ENCODE measurements around the gene TMEM151B. TPM values are rescaled to one million over a fixed set of nuclear protein-coding genes. Genes with fewer than 3 reads are reported as not detected.
A peak's percentile ranks its signal among the peaks of the same experiment; 100 is the strongest.

The TMEM151B gene
- polyA plus RNA-seq, 2 of the 4 experiments (the other 2 are of a cell fraction), result 0.01 TPM; not detected in 1

DNA sequence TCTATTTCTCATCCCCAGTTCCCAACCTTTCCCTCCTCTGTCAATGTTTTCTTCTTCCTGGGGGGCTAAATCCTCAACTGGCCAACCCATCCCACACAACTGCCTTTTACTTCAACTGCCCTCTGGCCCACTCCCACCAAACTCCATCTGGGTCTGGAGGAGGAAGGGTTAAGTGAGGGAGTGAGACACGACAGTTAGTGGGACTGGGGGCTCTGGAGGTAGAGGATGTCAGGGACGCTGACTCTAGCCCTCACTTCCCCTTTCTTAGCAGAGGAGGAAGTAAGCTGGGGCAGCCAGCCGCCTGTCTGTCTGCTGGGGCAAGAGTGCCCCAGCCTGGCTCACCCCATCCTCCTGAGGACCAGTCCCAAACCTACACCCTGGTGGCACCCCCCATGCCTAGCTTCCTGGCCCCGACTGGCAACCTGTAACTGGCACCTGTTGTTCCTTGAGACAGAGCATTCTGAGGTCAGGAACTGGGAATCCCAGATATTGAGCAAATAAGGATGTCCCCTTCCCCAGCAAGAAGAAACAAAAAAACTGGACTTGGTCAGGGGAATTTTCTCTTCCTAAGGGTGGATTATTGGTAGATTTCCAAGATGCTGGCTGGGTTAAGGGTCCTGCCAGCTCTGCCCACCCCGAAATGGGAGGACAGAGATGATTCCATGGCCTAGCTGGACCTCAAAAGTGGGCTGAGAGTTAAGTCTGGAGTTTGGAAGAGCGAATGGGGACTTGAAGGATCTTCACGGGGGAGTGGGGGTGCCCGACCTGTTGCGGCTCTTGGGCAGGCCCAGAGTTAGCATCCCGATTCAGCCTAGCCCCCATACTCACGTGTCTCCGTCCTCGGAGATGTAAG lies 5.9 kb upstream of the TMEM151B start:
- no peak for DNase-seq (ENCODE audit: low read depth in 1 of 2, low spot score in 1 of 2)
- H3K27ac ChIP-seq, result peak overlapping the region; percentile 81 to 90
- peak in 1 of 2 experiments; percentile 29; a peak in 3 of 6 replicates for ATAC-seq

DNA sequence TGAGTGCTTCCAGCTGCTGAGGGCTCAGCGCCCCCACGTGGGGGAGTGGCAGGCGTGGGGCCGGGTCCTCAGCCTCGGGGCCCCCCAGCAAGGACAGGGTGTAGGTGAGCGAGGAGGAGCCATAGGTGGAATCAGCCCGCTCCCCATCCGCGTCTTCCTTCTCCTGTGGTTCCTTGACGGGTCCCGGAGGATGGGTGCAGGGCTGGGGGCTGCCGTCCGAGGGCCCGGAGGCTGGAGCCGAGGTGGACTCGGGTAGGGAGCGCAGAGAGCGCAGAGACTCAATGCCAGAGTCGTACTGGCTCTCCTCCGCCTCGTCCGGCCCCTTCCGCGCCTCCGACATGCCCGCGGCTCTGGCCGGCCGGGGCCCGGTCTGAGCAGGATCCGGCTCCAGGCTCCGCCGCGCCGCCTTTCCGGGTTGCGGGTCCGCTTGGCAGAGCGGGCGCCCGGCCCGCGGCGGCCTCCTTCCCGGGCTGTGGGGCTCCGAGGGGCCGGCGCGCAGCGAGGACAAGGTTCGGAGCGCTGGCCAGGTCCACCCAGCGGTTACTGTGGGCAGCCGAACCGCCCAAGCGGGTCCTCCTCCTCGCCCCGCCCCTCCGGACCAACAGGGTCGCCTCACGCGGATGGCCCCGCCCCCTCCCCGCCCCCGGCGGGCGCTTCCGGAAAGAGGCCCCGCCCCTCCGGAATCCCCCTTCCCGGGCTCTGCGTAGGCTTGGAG lies 5.1 kb upstream of the TMEM151B start, which contains the start of gene NFKBIE:
Gene NFKBIE (minus strand): TSS at position 545 of the 715 bp plus-strand sequence. CDS start 205 bp downstream, at position 340.
- 0% methylated on average over 17 of the region's 72 CpGs for WGBS (ENCODE audit: missing lambda C conversion rate)
- DNase-seq (ENCODE audit: low read depth in 1 of 2, low spot score in 1 of 2) (peak; percentile 80 to 84), FAIRE-seq (no peak), ATAC-seq (peak; percentile 73 to 83)
- H3K4me2 ChIP-seq, result peak within 1 kb of the TSS; percentile 97
- peaks cover 23% of the 10 kb centered on the region for H3K4me1 ChIP-seq
- H3K4me3 ChIP-seq, result peak within 1 kb of the TSS; percentile 81
- no peaks in the 10 kb centered on the region for H3K9me3 ChIP-seq
- peak within 1 kb of the TSS; percentile 81 to 90 for H3K27ac ChIP-seq
- POLR2A ChIA-PET, result no interaction called here
- CTCF ChIA-PET, result interaction anchor here (1.1 to 6.0 kb wide), 4 partner anchors 10 to 92 kb away, joined by 4 to 181 read pairs (median 6); no protein-coding TSS in a partner anchor
- TF ChIP-seq, protein P1, sequence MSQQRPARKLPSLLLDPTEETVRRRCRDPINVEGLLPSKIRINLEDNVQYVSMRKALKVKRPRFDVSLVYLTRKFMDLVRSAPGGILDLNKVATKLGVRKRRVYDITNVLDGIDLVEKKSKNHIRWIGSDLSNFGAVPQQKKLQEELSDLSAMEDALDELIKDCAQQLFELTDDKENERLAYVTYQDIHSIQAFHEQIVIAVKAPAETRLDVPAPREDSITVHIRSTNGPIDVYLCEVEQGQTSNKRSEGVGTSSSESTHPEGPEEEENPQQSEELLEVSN (IDR thresholded peaks at IDR 0.05; ENCODE audit: borderline replicate concordance, low read depth), result no peak
- TF ChIP-seq, protein P2, sequence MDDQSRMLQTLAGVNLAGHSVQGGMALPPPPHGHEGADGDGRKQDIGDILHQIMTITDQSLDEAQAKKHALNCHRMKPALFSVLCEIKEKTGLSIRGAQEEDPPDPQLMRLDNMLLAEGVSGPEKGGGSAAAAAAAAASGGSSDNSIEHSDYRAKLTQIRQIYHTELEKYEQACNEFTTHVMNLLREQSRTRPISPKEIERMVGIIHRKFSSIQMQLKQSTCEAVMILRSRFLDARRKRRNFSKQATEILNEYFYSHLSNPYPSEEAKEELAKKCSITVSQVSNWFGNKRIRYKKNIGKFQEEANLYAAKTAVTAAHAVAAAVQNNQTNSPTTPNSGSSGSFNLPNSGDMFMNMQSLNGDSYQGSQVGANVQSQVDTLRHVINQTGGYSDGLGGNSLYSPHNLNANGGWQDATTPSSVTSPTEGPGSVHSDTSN (IDR thresholded peaks at IDR 0.05), result no peak
- TF ChIP-seq EHF (CRISPR knock-in tag; IDR thresholded peaks at IDR 0.05), result no peak
- TF ChIP-seq, protein P3, sequence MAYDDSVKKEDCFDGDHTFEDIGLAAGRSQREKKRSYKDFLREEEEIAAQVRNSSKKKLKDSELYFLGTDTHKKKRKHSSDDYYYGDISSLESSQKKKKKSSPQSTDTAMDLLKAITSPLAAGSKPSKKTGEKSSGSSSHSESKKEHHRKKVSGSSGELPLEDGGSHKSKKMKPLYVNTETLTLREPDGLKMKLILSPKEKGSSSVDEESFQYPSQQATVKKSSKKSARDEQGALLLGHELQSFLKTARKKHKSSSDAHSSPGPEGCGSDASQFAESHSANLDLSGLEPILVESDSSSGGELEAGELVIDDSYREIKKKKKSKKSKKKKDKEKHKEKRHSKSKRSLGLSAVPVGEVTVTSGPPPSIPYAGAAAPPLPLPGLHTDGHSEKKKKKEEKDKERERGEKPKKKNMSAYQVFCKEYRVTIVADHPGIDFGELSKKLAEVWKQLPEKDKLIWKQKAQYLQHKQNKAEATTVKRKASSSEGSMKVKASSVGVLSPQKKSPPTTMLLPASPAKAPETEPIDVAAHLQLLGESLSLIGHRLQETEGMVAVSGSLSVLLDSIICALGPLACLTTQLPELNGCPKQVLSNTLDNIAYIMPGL (CRISPR knock-in tag; IDR thresholded peaks at IDR 0.05; ENCODE audit: borderline replicate concordance), result no peak
- TF ChIP-seq, protein P4, sequence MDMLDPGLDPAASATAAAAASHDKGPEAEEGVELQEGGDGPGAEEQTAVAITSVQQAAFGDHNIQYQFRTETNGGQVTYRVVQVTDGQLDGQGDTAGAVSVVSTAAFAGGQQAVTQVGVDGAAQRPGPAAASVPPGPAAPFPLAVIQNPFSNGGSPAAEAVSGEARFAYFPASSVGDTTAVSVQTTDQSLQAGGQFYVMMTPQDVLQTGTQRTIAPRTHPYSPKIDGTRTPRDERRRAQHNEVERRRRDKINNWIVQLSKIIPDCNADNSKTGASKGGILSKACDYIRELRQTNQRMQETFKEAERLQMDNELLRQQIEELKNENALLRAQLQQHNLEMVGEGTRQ (IDR thresholded peaks at IDR 0.05), result no peak
- TF ChIP-seq JUN (IDR thresholded peaks at IDR 0.05), result peak in 1 of 2 experiments; percentile 50; a peak in 1 of 5 replicates
- peak; percentile 9; the same call in 1 of the 3 replicates for TF ChIP-seq SMC3 (IDR thresholded peaks at IDR 0.05)
- TF ChIP-seq, protein P5, sequence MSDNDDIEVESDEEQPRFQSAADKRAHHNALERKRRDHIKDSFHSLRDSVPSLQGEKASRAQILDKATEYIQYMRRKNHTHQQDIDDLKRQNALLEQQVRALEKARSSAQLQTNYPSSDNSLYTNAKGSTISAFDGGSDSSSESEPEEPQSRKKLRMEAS (IDR thresholded peaks at IDR 0.05), result peak; percentile 38
- TF ChIP-seq POLR2A (IDR thresholded peaks at IDR 0.05; ENCODE audit: low read length), result peak; percentile 81
- TF ChIP-seq JUNB (IDR thresholded peaks at IDR 0.05), result no peak
- TF ChIP-seq NFE2L2 (conservative IDR thresholded peaks at IDR 0.05; ENCODE audit: low read length), result no peak
- no peak for TF ChIP-seq MYC (IDR thresholded peaks at IDR 0.05; ENCODE audit: borderline replicate concordance, low read length)
- TF ChIP-seq RFX5 (IDR thresholded peaks at IDR 0.05), result no peak
- no peak for TF ChIP-seq CBX2 (IDR thresholded peaks at IDR 0.05; ENCODE audit: borderline replicate concordance, low read depth)
- TF ChIP-seq PHF8 (IDR thresholded peaks at IDR 0.05; ENCODE audit: borderline replicate concordance, low read depth), result peak; percentile 68; the same call in 1 of the 2 replicates
- TF ChIP-seq CHD2 (IDR thresholded peaks at IDR 0.05; ENCODE audit: low read length, partially characterized antibody), result no peak
- no peak for TF ChIP-seq RCOR1 (IDR thresholded peaks at IDR 0.05; ENCODE audit: low read depth, low read length)

More for the DNA sequence above, 5.9 kb upstream of the TMEM151B start:
- H3K4me3 ChIP-seq, result peak overlapping the region; percentile 81
- TF ChIP-seq EHF (CRISPR knock-in tag; IDR thresholded peaks at IDR 0.05), result no peak
- no peak for TF ChIP-seq POLR2A (IDR thresholded peaks at IDR 0.05; ENCODE audit: low read length)
- TF ChIP-seq, protein P6, sequence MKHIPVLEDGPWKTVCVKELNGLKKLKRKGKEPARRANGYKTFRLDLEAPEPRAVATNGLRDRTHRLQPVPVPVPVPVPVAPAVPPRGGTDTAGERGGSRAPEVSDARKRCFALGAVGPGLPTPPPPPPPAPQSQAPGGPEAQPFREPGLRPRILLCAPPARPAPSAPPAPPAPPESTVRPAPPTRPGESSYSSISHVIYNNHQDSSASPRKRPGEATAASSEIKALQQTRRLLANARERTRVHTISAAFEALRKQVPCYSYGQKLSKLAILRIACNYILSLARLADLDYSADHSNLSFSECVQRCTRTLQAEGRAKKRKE (CRISPR knock-in tag; IDR thresholded peaks at IDR 0.05; ENCODE audit: low read depth), result no peak
- no peak for TF ChIP-seq BHLHE40 (IDR thresholded peaks at IDR 0.05; ENCODE audit: low read depth, low read length)
- no peak for TF ChIP-seq FOXS1 (CRISPR knock-in tag; IDR thresholded peaks at IDR 0.05)
- TF ChIP-seq JUN (IDR thresholded peaks at IDR 0.05), result no peak
- TF ChIP-seq ZC3H11A (IDR thresholded peaks at IDR 0.05), result no peak
- TF ChIP-seq GATA3 (IDR thresholded peaks at IDR 0.05; ENCODE audit: borderline replicate concordance), result no peak
- TF ChIP-seq, protein P7, sequence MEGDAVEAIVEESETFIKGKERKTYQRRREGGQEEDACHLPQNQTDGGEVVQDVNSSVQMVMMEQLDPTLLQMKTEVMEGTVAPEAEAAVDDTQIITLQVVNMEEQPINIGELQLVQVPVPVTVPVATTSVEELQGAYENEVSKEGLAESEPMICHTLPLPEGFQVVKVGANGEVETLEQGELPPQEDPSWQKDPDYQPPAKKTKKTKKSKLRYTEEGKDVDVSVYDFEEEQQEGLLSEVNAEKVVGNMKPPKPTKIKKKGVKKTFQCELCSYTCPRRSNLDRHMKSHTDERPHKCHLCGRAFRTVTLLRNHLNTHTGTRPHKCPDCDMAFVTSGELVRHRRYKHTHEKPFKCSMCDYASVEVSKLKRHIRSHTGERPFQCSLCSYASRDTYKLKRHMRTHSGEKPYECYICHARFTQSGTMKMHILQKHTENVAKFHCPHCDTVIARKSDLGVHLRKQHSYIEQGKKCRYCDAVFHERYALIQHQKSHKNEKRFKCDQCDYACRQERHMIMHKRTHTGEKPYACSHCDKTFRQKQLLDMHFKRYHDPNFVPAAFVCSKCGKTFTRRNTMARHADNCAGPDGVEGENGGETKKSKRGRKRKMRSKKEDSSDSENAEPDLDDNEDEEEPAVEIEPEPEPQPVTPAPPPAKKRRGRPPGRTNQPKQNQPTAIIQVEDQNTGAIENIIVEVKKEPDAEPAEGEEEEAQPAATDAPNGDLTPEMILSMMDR (IDR thresholded peaks at IDR 0.05), result no peak
- TF ChIP-seq HEYL (CRISPR knock-in tag; IDR thresholded peaks at IDR 0.05), result no peak
- TF ChIP-seq RFX5 (IDR thresholded peaks at IDR 0.05), result no peak
- 6% methylated on average over 13 of the region's 13 CpGs for WGBS (ENCODE audit: missing lambda C conversion rate)
- no peaks in the 10 kb centered on the region for H3K9me3 ChIP-seq
- ChIA-PET POLR2A (interaction anchor here (1.0 kb wide), 1 partner anchor 18 kb away, joined by 5 read pairs; the partner anchor contains the start of gene HSP90AB1), CTCF (interaction anchor here (0.7 to 2.0 kb wide), 5 partner anchors 9 to 91 kb away, joined by 3 to 8 read pairs (median 4); no protein-coding TSS in a partner anchor)
- H3K4me1 ChIP-seq, result peaks cover 23% of the 10 kb centered on the region
- FAIRE-seq, result no peak
- peak overlapping the region; percentile 97 for H3K4me2 ChIP-seq
